ENCODE measurements around the gene IL2RA. TPM values are rescaled to one million over a fixed set of nuclear protein-coding genes. Genes with fewer than 3 reads are reported as not detected.

Gene IL2RA
- total and polyA plus RNA-seq, 2 donors (not counting 3 experiments of a cell fraction or from before 2014, with no cell fraction given), result not detected

GRCh38 chr10:6102128-6102527 lies 40.0 kb upstream of the IL2RA start:
- H3K9me1 ChIP-seq (replicated peaks; ENCODE audit: control insufficient read depth, extremely low read depth, insufficient read depth, low read length), result no peaks in the 10 kb centered on the region
- TF ChIP-seq EZH2 (IDR thresholded peaks at IDR 0.05; ENCODE audit: borderline replicate concordance, low read depth, low read length, severe bottlenecking) (no peak), POLR2AphosphoS5 (IDR thresholded peaks at IDR 0.05; ENCODE audit: insufficient read depth, low read depth, low read length) (no peak), MYC (IDR thresholded peaks at IDR 0.05; ENCODE audit: low read depth, low read length) (no peak), JUN (IDR thresholded peaks at IDR 0.05; ENCODE audit: borderline replicate concordance, insufficient read depth, insufficient read length, low read depth) (no peak), GATA2 (IDR thresholded peaks at IDR 0.05; ENCODE audit: insufficient read depth, insufficient read length, low read depth, low read length) (no peak), CTCF (IDR thresholded peaks at IDR 0.05; ENCODE audit: extremely low read depth in 1 of 2, insufficient read depth in 1 of 2, low read depth in 1 of 2, low read length in 2 of 2) (no peak), FOS (IDR thresholded peaks at IDR 0.05; ENCODE audit: borderline replicate concordance, insufficient read depth, low read length) (no peak), MAX (IDR thresholded peaks at IDR 0.05; ENCODE audit: insufficient read depth, insufficient read length) (no peak), POLR2A (IDR thresholded peaks at IDR 0.05; ENCODE audit: low read depth, low read length) (no peak)
- H3K27me3 ChIP-seq (ENCODE audit: control insufficient read depth in 2 of 2, insufficient read depth in 2 of 2, low read length in 2 of 2), result no peaks in the 10 kb centered on the region
- H3K9ac ChIP-seq (replicated peaks; ENCODE audit: extremely low read depth, insufficient read depth, low read length), result no peak overlapping the region
- no peak overlapping the region for H3K4me3 ChIP-seq (replicated peaks in 1 of 3; ENCODE audit: insufficient read depth in 1 of 3, low read depth in 1 of 3, low read length in 3 of 3)
- CTCF ChIA-PET, result interaction anchor here (1.2 kb wide), 1 partner anchor 300 kb away, joined by 5 read pairs; no protein-coding TSS in a partner anchor
- dilution Hi-C loops (cut with MboI; ENCODE audit: extremely low pct_ligation_motif_present, low sequenced_read_pairs), result no loop called here
- no peak for DNase-seq (ENCODE audit: low read depth, low spot score)
- POLR2A ChIA-PET, result no interaction called here
- H3K9me3 ChIP-seq (replicated peaks; ENCODE audit: control insufficient read depth, insufficient read depth, low read length), result no peaks in the 10 kb centered on the region
- H3K36me3 ChIP-seq (ENCODE audit: control insufficient read depth in 2 of 2, extremely low read depth in 1 of 2, insufficient read depth in 2 of 2, low read length in 2 of 2), result peaks cover 9 to 19% of the 10 kb centered on the region in 2 experiments
- no peak for FAIRE-seq
- H2AFZ ChIP-seq (ENCODE audit: low read depth, low read length), result no peak overlapping the region
- peaks cover 6% of the 10 kb centered on the region for H4K20me1 ChIP-seq (replicated peaks; ENCODE audit: control insufficient read depth, extremely low read depth, insufficient read depth, low read length)
- no peak overlapping the region for H3K27ac ChIP-seq (ENCODE audit: insufficient read depth, low read depth, low read length)
- no peak overlapping the region for H3K4me2 ChIP-seq (ENCODE audit: insufficient read depth, low read length)
- peaks cover 57% of the 10 kb centered on the region for H3K79me2 ChIP-seq (ENCODE audit: control insufficient read depth, insufficient read depth, low read length)
- H3K4me1 ChIP-seq (ENCODE audit: control insufficient read depth, extremely low read depth, insufficient read depth, low read length), result peaks cover 9% of the 10 kb centered on the region
- intact Hi-C loops (cut with micrococcal nuclease), result no loop called here
- no TSS peak for BruUV-seq (replicated peaks)

Data from endothelial cell of umbilical vein (primary cell).